GM12872 (cell line): ENCODE results near the gene PCDH9.

ENCODE experiments used
- CTCF ChIP-seq: IDR thresholded peaks from 3 replicates; pipeline ENCODE4 v1.5.1; 2011; ENCODE audit warnings: low read depth, mild to moderate bottlenecking, low read length, moderate library complexity; ENCODE audit not compliant: insufficient read depth

Gene PCDH9

GRCh38 chr13:67094952-67095351 is 135.2 kb downstream of the PCDH9 start:
- TF ChIP-seq CTCF: no peak

- no peak for TF ChIP-seq CTCF
These were observed 136.1 kb downstream of the PCDH9 start for GRCh38 chr13:67094078-67094477.

GRCh38 chr13:67091603-67092002 is 138.5 kb downstream of the PCDH9 start:
- TF ChIP-seq CTCF: no peak

GRCh38 chr13:67090856-67091255 is 139.3 kb downstream of the PCDH9 start:
- TF ChIP-seq CTCF: no peak

GRCh38 chr13:67087527-67087926 is 142.6 kb downstream of the PCDH9 start:
- no peak for TF ChIP-seq CTCF

- no peak for TF ChIP-seq CTCF
These were observed 143.9 kb downstream of the PCDH9 start for GRCh38 chr13:67086260-67086659.

- TF ChIP-seq CTCF: no peak
These were observed 146.1 kb downstream of the PCDH9 start for GRCh38 chr13:67084066-67084465.

- TF ChIP-seq CTCF: no peak
These were observed 146.6 kb downstream of the PCDH9 start for GRCh38 chr13:67083519-67083918.
